Right lobe of liver (tissue), 4 donors: ENCODE measurements around the gene ZSCAN10.

Experiments
- POLR2A ChIP-seq: fragments of 450-650 bp; IDR thresholded peaks from one replicate; pipeline ENCODE4 v1.6.1; 2017; ENCODE audit warnings: antibody characterized with exemption, mild to moderate bottlenecking
- TF ChIP-seq, protein P1 (sequence below), 4 donors: fragments of 200-600 bp in 3 of 4; fragments of 450-650 bp in 1 of 4; IDR thresholded peaks; one replicate each; pipeline versions ENCODE4 v1.5.1 to v1.8.0; 2016 to 2022; ENCODE audit warnings: antibody characterized with exemption in 4 of 4, mild to moderate bottlenecking in 2 of 4
- donor health status: DM: no; HTN: no; CAD: no.
- donor health status: DM: no; HTN: no; CAD: no.
- donor health status: DM: no; HTN: yes; CAD: no.

DNA sequence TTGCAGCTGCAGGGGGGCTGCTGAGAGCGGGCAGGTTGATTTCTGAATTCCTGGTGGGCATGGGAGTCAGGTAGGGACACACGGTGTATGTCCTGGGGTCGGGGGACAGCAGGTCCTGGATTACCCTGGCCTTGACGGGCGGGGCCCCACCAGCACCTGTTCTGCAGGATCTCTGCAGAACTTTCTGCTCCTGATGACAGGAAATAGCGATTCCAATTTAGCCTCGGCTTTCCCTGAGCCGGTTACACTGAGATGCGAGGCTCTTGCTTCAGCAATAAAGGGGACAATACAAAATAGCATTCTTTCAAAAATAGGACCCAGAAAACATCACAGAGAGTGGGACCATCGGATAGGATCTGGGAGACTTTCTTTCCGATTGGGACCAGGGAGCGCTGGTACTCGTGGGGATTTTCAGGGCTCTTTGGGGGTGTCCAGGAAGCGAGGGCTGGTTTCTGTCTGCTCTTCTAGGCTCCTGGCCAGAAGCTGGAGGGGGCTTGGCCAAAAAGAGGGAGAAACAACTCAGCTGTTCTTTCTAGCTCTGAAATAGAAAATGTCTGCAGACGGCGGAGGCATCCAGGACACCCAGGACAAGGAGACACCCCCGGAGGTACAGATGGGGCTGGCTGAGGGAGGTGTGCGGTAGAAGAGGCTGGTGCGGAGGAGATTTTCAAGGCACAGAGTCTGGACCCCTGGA is 13.9 kb upstream of the ZSCAN10 start:
- TF ChIP-seq, protein P1, sequence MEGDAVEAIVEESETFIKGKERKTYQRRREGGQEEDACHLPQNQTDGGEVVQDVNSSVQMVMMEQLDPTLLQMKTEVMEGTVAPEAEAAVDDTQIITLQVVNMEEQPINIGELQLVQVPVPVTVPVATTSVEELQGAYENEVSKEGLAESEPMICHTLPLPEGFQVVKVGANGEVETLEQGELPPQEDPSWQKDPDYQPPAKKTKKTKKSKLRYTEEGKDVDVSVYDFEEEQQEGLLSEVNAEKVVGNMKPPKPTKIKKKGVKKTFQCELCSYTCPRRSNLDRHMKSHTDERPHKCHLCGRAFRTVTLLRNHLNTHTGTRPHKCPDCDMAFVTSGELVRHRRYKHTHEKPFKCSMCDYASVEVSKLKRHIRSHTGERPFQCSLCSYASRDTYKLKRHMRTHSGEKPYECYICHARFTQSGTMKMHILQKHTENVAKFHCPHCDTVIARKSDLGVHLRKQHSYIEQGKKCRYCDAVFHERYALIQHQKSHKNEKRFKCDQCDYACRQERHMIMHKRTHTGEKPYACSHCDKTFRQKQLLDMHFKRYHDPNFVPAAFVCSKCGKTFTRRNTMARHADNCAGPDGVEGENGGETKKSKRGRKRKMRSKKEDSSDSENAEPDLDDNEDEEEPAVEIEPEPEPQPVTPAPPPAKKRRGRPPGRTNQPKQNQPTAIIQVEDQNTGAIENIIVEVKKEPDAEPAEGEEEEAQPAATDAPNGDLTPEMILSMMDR (IDR thresholded peaks at IDR 0.05) = no peak
- TF ChIP-seq POLR2A = no peak
